Measurements from ENCODE around the gene SLC6A18. TPM values are rescaled to one million over a fixed set of nuclear protein-coding genes. Genes with fewer than 3 reads are reported as not detected.

Gene SLC6A18
- polyA plus RNA-seq, 1 donor (not counting 4 experiments of a cell fraction or from before 2014, with no cell fraction given) = not detected

DNA sequence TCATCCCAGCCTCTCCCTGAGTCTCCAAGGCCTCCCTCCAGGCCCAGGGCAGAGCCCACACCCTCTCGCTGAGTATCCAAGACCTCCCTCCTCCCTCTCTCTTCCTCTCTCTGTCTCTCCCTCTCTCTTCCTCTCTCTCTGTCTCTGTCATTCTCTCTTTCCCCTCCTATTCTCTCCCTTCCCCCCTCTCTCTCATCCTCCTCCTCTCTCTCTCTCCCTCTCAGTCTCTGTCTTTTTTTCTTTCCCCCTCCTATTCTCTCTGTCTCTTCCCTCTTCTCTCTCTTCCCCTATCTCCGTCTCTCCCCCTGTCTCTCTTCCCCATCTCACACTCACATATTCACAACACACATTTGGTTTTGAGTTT is 15.7 kb upstream of the SLC6A18 start:
- Histone ChIP-seq H3K79me2 (ENCODE audit: control insufficient read depth, insufficient read depth, low read length) (no peaks in the 10 kb centered on the region), H3K9me1 (ENCODE audit: control insufficient read depth, extremely low read depth, insufficient read depth, low read length) (no peaks in the 10 kb centered on the region), H3K4me1 (ENCODE audit: control insufficient read depth, extremely low read depth, insufficient read depth, low read length) (no peaks in the 10 kb centered on the region), H3K9me3 (ENCODE audit: control insufficient read depth, low read depth, low read length) (peaks cover 4% of the 10 kb centered on the region), H3K4me2 (ENCODE audit: control insufficient read depth, extremely low read depth, insufficient read depth, low read depth, low read length) (no peak overlapping the region), H4K20me1 (ENCODE audit: control insufficient read depth, extremely low read depth, insufficient read depth, low read length) (no peaks in the 10 kb centered on the region), H3K36me3 (ENCODE audit: control insufficient read depth in 2 of 2, extremely low read depth in 1 of 2, insufficient read depth in 2 of 2, low read length in 2 of 2) (no peaks in the 10 kb centered on the region), H3K27me3 (ENCODE audit: control insufficient read depth, extremely low read depth, insufficient read depth, low read length) (peaks cover 13% of the 10 kb centered on the region), H3K9ac (ENCODE audit: control insufficient read depth, extremely low read depth, insufficient read depth, low read length) (no peak overlapping the region), H2AFZ (ENCODE audit: control insufficient read depth, low read length) (no peak overlapping the region), H3K4me3 (ENCODE audit: control insufficient read depth in 2 of 3, extremely low read depth in 1 of 3, insufficient read depth in 2 of 3, low read depth in 1 of 3, low read length in 3 of 3) (no peak overlapping the region), H3K27ac (ENCODE audit: control insufficient read depth, insufficient read depth, low read length) (no peak overlapping the region)
- DNase-seq (ENCODE audit: low read depth, low spot score) = no peak
- dilution Hi-C loops (cut with MboI; ENCODE audit: extremely low pct_ligation_motif_present, low sequenced_read_pairs) = no loop called here
- TF ChIP-seq EZH2 (IDR thresholded peaks at IDR 0.05; ENCODE audit: low read length) = no peak
- TF ChIP-seq, protein P1, sequence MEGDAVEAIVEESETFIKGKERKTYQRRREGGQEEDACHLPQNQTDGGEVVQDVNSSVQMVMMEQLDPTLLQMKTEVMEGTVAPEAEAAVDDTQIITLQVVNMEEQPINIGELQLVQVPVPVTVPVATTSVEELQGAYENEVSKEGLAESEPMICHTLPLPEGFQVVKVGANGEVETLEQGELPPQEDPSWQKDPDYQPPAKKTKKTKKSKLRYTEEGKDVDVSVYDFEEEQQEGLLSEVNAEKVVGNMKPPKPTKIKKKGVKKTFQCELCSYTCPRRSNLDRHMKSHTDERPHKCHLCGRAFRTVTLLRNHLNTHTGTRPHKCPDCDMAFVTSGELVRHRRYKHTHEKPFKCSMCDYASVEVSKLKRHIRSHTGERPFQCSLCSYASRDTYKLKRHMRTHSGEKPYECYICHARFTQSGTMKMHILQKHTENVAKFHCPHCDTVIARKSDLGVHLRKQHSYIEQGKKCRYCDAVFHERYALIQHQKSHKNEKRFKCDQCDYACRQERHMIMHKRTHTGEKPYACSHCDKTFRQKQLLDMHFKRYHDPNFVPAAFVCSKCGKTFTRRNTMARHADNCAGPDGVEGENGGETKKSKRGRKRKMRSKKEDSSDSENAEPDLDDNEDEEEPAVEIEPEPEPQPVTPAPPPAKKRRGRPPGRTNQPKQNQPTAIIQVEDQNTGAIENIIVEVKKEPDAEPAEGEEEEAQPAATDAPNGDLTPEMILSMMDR (optimal IDR thresholded peaks at IDR 0.05 in 1 of 3, IDR thresholded peaks at IDR 0.05 in 1 of 3, conservative IDR thresholded peaks at IDR 0.05 in 1 of 3; ENCODE audit: extremely low read depth in 1 of 3, insufficient read depth in 2 of 3, low read length in 3 of 3) = no peak
- FAIRE-seq = no peak

DNA sequence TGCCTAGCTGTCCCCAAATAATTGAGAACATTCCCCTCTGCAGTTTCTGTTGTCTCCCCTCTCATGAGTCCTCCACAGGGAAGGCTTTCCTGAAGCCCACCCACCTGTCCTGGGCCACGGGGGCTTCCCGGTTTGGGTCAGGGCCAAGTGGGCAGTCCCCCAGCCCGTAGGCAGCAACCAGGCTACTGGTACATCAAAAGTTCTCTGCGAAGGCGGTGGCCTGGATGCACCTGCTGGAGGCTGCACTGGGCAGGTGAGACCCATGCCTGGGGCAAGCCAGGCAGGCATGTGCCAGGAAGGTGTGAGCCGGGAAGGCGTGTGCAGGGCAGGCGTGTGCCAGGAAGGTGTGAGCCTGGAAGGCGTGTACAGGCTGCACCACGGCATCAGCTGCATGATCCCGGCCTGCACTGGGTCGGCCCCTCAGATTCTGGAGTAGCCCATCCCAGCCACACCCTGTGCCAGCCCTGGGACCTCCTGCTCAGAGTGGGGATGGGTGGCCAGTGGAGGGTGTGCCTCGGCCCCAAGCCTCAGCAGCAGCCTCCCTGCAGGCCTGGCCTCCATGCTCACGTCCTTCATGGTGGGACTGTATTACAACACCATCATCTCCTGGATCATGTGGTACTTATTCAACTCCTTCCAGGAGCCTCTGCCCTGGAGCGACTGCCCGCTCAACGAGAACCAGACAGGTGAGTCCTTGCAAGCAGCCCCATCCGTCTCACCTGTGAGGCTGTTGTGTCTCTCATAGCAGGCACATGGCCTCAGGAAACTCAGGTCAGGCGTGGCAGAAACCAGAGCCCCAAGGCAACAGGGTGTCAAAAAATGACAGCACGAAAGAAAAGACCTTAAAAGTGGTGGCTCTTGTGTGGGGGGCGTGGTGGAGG is 15.0 kb upstream of the SLC6A18 start:
- peaks cover 7% of the 10 kb centered on the region for H3K27me3 ChIP-seq (ENCODE audit: control insufficient read depth, extremely low read depth, insufficient read depth, low read length)
- H4K20me1 ChIP-seq (ENCODE audit: control insufficient read depth, extremely low read depth, insufficient read depth, low read length) = no peaks in the 10 kb centered on the region
- no peak for TF ChIP-seq EZH2 (IDR thresholded peaks at IDR 0.05; ENCODE audit: low read length)
- TF ChIP-seq, protein P1 (optimal IDR thresholded peaks at IDR 0.05 in 1 of 3, IDR thresholded peaks at IDR 0.05 in 1 of 3, conservative IDR thresholded peaks at IDR 0.05 in 1 of 3; ENCODE audit: extremely low read depth in 1 of 3, insufficient read depth in 2 of 3, low read length in 3 of 3) = no peak
- no peaks in the 10 kb centered on the region for H3K36me3 ChIP-seq (ENCODE audit: control insufficient read depth in 2 of 2, extremely low read depth in 1 of 2, insufficient read depth in 2 of 2, low read length in 2 of 2)
- dilution Hi-C loops (cut with MboI; ENCODE audit: extremely low pct_ligation_motif_present, low sequenced_read_pairs) = no loop called here
- no peak overlapping the region for H3K4me2 ChIP-seq (ENCODE audit: control insufficient read depth, extremely low read depth, insufficient read depth, low read depth, low read length)
- FAIRE-seq (no peak), DNase-seq (ENCODE audit: low read depth, low spot score) (no peak)
- no peaks in the 10 kb centered on the region for H3K4me1 ChIP-seq (ENCODE audit: control insufficient read depth, extremely low read depth, insufficient read depth, low read length)
- H2AFZ ChIP-seq (ENCODE audit: control insufficient read depth, low read length) = no peak overlapping the region
- H3K27ac ChIP-seq (ENCODE audit: control insufficient read depth, insufficient read depth, low read length) = no peak overlapping the region
- H3K79me2 ChIP-seq (ENCODE audit: control insufficient read depth, insufficient read depth, low read length) = no peaks in the 10 kb centered on the region
- no peak overlapping the region for H3K4me3 ChIP-seq (ENCODE audit: control insufficient read depth in 2 of 3, extremely low read depth in 1 of 3, insufficient read depth in 2 of 3, low read depth in 1 of 3, low read length in 3 of 3)
- H3K9me3 ChIP-seq (ENCODE audit: control insufficient read depth, low read depth, low read length) = peaks cover 4% of the 10 kb centered on the region
- no peaks in the 10 kb centered on the region for H3K9me1 ChIP-seq (ENCODE audit: control insufficient read depth, extremely low read depth, insufficient read depth, low read length)
- H3K9ac ChIP-seq (ENCODE audit: control insufficient read depth, extremely low read depth, insufficient read depth, low read length) = no peak overlapping the region
